ENCODE data around the gene MGAT5. TPM values are rescaled to one million over a fixed set of nuclear protein-coding genes. Genes with fewer than 3 reads are reported as not detected.

MGAT5 gene
- total RNA-seq, 1 donor from 2014 or later = 58.8 TPM

DNA sequence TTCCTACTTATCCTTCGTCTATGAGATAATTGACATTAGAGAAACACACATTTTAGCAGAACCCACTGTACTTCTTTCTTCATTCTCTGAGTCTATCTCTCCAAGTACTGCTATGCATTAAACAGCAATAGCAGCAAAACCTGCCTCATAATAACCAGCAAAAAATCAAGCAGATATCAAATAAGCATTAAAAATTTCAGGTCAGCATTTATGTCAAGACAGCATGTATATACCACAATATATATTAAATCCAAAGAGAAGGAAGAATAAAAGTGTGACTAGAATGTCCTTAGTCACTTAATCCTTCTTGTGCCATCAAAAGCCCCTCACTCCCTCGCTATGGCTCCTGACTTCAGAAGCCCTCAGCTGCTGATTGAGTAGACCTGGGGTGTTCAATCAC, 131.3 kb downstream of the MGAT5 start:
- TF ChIP-seq, protein P1, sequence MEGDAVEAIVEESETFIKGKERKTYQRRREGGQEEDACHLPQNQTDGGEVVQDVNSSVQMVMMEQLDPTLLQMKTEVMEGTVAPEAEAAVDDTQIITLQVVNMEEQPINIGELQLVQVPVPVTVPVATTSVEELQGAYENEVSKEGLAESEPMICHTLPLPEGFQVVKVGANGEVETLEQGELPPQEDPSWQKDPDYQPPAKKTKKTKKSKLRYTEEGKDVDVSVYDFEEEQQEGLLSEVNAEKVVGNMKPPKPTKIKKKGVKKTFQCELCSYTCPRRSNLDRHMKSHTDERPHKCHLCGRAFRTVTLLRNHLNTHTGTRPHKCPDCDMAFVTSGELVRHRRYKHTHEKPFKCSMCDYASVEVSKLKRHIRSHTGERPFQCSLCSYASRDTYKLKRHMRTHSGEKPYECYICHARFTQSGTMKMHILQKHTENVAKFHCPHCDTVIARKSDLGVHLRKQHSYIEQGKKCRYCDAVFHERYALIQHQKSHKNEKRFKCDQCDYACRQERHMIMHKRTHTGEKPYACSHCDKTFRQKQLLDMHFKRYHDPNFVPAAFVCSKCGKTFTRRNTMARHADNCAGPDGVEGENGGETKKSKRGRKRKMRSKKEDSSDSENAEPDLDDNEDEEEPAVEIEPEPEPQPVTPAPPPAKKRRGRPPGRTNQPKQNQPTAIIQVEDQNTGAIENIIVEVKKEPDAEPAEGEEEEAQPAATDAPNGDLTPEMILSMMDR (IDR thresholded peaks at IDR 0.05; ENCODE audit: partially characterized antibody, unreplicated experiment) = no peak
- H3K36me3 Mint-ChIP-seq (ENCODE audit: unreplicated experiment) = no peaks in the 10 kb centered on the region
- H3K4me3 Mint-ChIP-seq (ENCODE audit: unreplicated experiment) = no peak overlapping the region
- no peaks in the 10 kb centered on the region for H3K9me3 Mint-ChIP-seq (ENCODE audit: unreplicated experiment)
- no peak overlapping the region for H3K27ac Mint-ChIP-seq (ENCODE audit: unreplicated experiment)
- DNase-seq = no peak
- peaks cover 22% of the 10 kb centered on the region for H3K4me1 Mint-ChIP-seq (ENCODE audit: low read depth, unreplicated experiment)
- H3K27me3 Mint-ChIP-seq (ENCODE audit: unreplicated experiment) = no peaks in the 10 kb centered on the region

DNA sequence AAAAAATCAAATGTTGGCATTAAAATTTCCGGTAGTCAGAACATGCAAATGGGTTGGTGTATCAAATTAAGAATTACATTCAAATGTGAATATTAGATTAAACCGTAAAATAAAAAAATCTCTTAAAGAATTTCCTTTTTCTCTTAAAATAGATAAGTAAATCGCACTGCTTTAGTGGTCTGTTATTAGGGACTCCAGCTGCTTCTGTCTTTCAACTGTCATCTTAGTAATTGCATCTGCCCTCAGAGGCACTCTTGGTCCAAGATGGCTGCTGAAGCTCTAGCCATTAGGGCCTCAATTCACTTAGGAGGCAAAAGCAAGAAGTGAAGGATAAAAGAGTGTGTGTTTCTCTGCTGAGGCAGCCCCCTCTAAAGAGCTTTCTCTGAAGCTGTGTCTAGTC, 132.4 kb downstream of the MGAT5 start:
- H3K4me3 Mint-ChIP-seq (ENCODE audit: unreplicated experiment) = no peak overlapping the region
- H3K4me1 Mint-ChIP-seq (ENCODE audit: low read depth, unreplicated experiment) = peaks cover 22% of the 10 kb centered on the region
- DNase-seq = no peak
- no peaks in the 10 kb centered on the region for H3K36me3 Mint-ChIP-seq (ENCODE audit: unreplicated experiment)
- peak overlapping the region; percentile 75 for H3K27ac Mint-ChIP-seq (ENCODE audit: unreplicated experiment)
- H3K27me3 Mint-ChIP-seq (ENCODE audit: unreplicated experiment) = no peaks in the 10 kb centered on the region
- TF ChIP-seq, protein P1 (IDR thresholded peaks at IDR 0.05; ENCODE audit: partially characterized antibody, unreplicated experiment) = no peak
- H3K9me3 Mint-ChIP-seq (ENCODE audit: unreplicated experiment) = no peaks in the 10 kb centered on the region

DNA sequence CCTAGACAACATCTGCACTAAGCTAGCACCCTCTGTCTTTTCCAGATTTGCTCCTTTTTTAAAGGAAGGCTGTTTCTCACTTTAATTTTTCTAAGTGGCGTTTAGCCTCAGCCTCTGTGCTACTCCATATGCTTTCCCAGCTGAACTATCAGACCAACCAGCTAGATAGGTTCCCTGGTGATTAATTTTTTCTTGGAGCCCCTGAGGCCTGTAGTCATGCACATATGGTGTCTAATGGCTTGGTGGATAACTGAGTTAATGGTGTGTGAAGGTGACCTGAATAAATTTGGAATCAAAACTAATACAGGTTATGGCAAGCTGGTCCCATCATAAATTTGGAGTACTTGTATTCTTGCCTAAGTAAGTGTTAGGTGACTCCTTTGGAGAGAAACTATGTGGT, 135.5 kb downstream of the MGAT5 start:
- TF ChIP-seq, protein P1 (IDR thresholded peaks at IDR 0.05; ENCODE audit: partially characterized antibody, unreplicated experiment) = no peak
- H3K36me3 Mint-ChIP-seq (ENCODE audit: unreplicated experiment) = no peaks in the 10 kb centered on the region
- no peak for DNase-seq
- no peaks in the 10 kb centered on the region for H3K9me3 Mint-ChIP-seq (ENCODE audit: unreplicated experiment)
- peaks cover 24% of the 10 kb centered on the region for H3K4me1 Mint-ChIP-seq (ENCODE audit: low read depth, unreplicated experiment)
- no peak overlapping the region for H3K4me3 Mint-ChIP-seq (ENCODE audit: unreplicated experiment)
- H3K27me3 Mint-ChIP-seq (ENCODE audit: unreplicated experiment) = no peaks in the 10 kb centered on the region
- peak overlapping the region; percentile 19 for H3K27ac Mint-ChIP-seq (ENCODE audit: unreplicated experiment)

DNA sequence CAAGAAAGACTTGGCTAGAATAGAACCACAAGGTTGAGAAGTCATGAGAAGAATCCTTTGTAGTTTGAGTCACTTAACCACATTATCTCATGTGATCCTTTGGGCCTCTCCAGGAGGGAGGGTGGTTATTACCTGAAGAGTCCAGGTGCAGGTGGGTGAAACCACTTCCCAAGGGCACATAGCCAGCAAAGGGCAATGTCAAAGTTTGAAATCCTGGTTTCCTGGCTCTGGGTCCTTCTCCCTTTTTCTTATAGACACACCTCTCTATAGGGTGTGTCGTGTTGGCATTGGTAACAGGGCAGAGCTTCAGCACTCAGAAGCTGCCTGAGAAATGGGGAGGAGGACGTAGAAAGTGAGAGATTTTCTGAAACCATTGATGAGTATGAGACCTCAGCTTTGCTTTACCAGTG, 137.9 kb downstream of the MGAT5 start:
- Mint-ChIP-seq H3K36me3 (ENCODE audit: unreplicated experiment) (no peaks in the 10 kb centered on the region), H3K4me3 (ENCODE audit: unreplicated experiment) (no peak overlapping the region), H3K9me3 (ENCODE audit: unreplicated experiment) (no peaks in the 10 kb centered on the region), H3K27ac (ENCODE audit: unreplicated experiment) (no peak overlapping the region), H3K27me3 (ENCODE audit: unreplicated experiment) (peaks cover 2% of the 10 kb centered on the region), H3K4me1 (ENCODE audit: low read depth, unreplicated experiment) (peaks cover 18% of the 10 kb centered on the region)
- TF ChIP-seq, protein P1 (IDR thresholded peaks at IDR 0.05; ENCODE audit: partially characterized antibody, unreplicated experiment) = no peak
- DNase-seq = no peak

DNA sequence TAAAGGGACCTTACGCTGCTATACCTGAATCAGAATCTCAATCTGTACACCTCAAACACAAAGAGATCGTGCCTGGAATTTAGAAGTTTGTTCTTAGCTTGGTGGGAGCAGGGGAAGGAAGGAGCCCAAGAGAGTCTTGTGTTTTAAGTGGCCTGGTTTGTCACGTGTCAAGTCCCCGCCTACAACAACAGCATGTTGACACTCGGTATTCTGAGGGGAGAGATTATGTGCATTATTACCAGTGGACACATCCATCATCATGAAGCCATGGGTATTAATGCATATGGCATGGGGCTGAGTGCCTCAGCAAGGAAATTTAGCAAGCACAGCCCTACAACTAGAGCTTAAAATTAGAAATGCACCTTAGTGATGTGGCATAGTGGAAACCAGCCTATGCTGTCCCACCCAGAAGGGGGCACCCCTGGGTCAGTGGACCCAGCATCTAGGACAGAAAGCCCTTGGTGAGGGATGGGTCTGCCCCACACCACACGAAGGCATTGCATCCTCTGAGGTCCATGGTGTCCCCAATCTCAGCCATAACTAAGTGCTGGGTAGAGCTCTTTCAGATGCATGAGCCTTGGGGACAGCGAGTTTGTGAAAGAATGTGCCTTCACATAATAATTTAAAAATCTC, 138.7 kb downstream of the MGAT5 start:
- Mint-ChIP-seq H3K4me3 (ENCODE audit: unreplicated experiment) (no peak overlapping the region), H3K27ac (ENCODE audit: unreplicated experiment) (no peak overlapping the region), H3K4me1 (ENCODE audit: low read depth, unreplicated experiment) (peaks cover 15% of the 10 kb centered on the region), H3K36me3 (ENCODE audit: unreplicated experiment) (no peaks in the 10 kb centered on the region), H3K27me3 (ENCODE audit: unreplicated experiment) (peaks cover 4% of the 10 kb centered on the region), H3K9me3 (ENCODE audit: unreplicated experiment) (no peaks in the 10 kb centered on the region)
- TF ChIP-seq, protein P1 (IDR thresholded peaks at IDR 0.05; ENCODE audit: partially characterized antibody, unreplicated experiment) = no peak
- DNase-seq = no peak

All from glutamatergic neuron (in vitro differentiated cells).